Loucy (cell line): Measurements from ENCODE around the gene NUTM2D.
"Not testable (repeated sequence)": the region's sequence is repeated elsewhere in the genome, so short reads cannot be mapped to it uniquely, and the experiment has no call there.

Source experiments
- H2AFZ ChIP-seq: fragments of 200-600 bp; sonication (generic); 2 replicates; pipeline ENCODE4 v1.6.0; 2016; ENCODE audit warnings: antibody characterized with exemption, mild to moderate bottlenecking, low read length, moderate library complexity
- H3F3A ChIP-seq: fragments of 200-600 bp; 2 replicates; pipeline ENCODE4 v1.6.0; 2016; ENCODE audit warnings: antibody characterized with exemption, low read depth, mild to moderate bottlenecking
- H3K27me3 ChIP-seq: fragments of 200-600 bp; sonication (generic); 2 replicates; pipeline ENCODE4 v1.6.1; 2014; ENCODE audit warnings: low read length, mild to moderate bottlenecking; ENCODE audit not compliant: insufficient read depth, poor library complexity, severe bottlenecking
- H3K36me3 ChIP-seq: fragments of 200-600 bp; sonication (generic); 2 replicates; pipeline ENCODE4 v1.6.1; 2016; ENCODE audit warnings: low read length; ENCODE audit not compliant: insufficient read depth
- H3K4me1 ChIP-seq: fragments of 200-600 bp; sonication (generic); 2 replicates; pipeline ENCODE4 v1.5.1; 2014; ENCODE audit warnings: low read length, mild to moderate bottlenecking; ENCODE audit not compliant: insufficient read depth, poor library complexity, severe bottlenecking
- H3K4me2 ChIP-seq: fragments of 200-600 bp; sonication (generic); 2 replicates; pipeline ENCODE4 v1.6.0; 2014; ENCODE audit warnings: antibody characterized with exemption, low read length, low read depth, mild to moderate bottlenecking; ENCODE audit not compliant: poor library complexity, severe bottlenecking
- H3K4me3 ChIP-seq: fragments of 200-600 bp; sonication (generic); 2 replicates; pipeline ENCODE4 v1.5.1; 2014; ENCODE audit warnings: low read length, mild to moderate bottlenecking, mixed read lengths; ENCODE audit not compliant: poor library complexity, severe bottlenecking
- H3K79me2 ChIP-seq: fragments of 200-600 bp; sonication (generic); 2 replicates; pipeline ENCODE4 v1.6.1; 2014; ENCODE audit warnings: low read length; ENCODE audit not compliant: insufficient read depth
- H3K9ac ChIP-seq: fragments of 200-600 bp; sonication (generic); 2 replicates; pipeline ENCODE4 v1.6.0; 2014; ENCODE audit warnings: mild to moderate bottlenecking, low read depth, low read length, moderate library complexity; ENCODE audit not compliant: poor library complexity, severe bottlenecking
- H3K9me2 ChIP-seq: fragments of 200-600 bp; sonication (generic); replicated peaks from 2 replicates; pipeline ENCODE4 v1.6.1; 2016; ENCODE audit warnings: low read depth, low read length, mixed read lengths
- H3K9me3 ChIP-seq: fragments of 200-600 bp; sonication (generic); 2 replicates; pipeline ENCODE4 v1.6.1; 2014; ENCODE audit warnings: mild to moderate bottlenecking, antibody characterized with exemption, low read length, low read depth; ENCODE audit not compliant: insufficient read depth
- H4K20me1 ChIP-seq: fragments of 200-600 bp; sonication (generic); 2 replicates; pipeline ENCODE4 v1.6.0; 2014; ENCODE audit warnings: antibody characterized with exemption, low read length, mild to moderate bottlenecking; ENCODE audit not compliant: insufficient read depth, poor library complexity, severe bottlenecking

NUTM2D gene, protein sequence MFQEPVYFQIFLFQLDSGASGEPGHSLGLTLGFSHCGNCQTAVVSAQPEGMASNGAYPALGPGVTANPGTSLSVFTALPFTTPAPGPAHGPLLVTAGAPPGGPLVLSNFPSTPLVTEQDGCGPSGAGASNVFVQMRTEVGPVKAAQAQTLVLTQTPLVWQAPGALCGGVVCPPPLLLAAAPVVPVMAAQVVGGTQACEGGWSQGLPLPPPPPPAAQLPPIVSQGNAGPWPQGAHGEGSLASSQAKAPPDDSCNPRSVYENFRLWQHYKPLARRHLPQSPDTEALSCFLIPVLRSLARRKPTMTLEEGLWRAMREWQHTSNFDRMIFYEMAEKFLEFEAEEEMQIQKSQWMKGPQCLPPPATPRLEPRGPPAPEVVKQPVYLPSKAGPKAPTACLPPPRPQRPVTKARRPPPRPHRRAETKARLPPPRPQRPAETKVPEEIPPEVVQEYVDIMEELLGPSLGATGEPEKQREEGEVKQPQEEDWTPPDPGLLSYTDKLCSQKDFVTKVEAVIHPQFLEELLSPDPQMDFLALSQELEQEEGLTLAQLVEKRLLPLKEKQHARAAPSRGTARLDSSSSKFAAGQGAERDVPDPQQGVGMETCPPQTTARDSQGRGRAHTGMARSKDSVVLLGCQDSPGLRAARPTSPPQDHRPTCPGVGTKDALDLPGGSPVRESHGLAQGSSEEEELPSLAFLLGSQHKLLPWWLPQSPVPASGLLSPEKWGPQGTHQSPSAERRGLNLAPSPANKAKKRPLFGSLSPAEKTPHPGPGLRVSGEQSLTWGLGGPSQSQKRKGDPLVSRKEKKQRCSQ

DNA sequence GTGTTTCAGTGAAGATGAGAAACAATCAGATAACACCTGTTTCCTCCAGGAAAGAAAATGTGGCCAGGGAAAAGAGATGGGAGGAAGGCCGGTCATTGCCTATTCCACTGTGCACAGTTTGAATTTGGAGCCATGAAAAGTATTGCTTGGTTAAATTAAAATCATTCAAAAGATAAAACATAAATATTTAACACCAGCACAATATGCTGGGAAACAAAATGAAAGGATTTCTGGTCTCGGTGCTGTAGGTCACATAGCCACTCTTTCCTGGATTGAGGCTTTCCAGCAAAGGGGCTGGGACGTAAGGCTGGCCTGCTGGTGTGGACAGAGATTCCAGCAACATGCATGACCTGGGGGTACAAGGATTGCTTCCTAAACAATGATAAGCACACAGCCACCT is at the start of gene NUTM2D:
TSS of gene NUTM2D (plus strand) at position 301 of the 400 bp plus-strand sequence. CDS start 522 bp downstream, outside the sequence.
- not testable (repeated sequence) for H3K9ac ChIP-seq, H3K4me1 ChIP-seq, H3F3A ChIP-seq, H3K4me2 ChIP-seq, H4K20me1 ChIP-seq, H3K9me3 ChIP-seq, H3K36me3 ChIP-seq, H3K79me2 ChIP-seq, H2AFZ ChIP-seq, H3K4me3 ChIP-seq, H3K27me3 ChIP-seq, H3K9me2 ChIP-seq

DNA sequence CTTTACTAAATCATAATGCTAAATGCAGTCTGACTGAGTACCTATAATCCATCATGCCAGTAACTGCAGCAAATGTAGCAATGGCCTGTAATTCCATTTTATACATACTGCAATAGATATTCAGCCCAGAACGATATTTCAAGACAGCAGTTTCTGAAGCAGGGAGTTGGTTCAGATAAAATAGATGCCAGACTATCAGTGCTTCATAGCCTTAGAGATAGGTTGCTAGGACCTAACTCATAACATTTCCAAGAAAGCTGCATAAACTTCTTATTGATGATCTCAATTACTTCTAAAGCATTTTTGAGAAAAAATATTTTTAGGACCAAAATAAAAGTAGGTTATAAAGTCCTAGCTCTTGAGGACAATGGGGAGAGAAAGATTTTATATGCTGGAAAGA is 48.8 kb upstream of the NUTM2D start:
- not testable (repeated sequence) for H3K4me1 ChIP-seq

DNA sequence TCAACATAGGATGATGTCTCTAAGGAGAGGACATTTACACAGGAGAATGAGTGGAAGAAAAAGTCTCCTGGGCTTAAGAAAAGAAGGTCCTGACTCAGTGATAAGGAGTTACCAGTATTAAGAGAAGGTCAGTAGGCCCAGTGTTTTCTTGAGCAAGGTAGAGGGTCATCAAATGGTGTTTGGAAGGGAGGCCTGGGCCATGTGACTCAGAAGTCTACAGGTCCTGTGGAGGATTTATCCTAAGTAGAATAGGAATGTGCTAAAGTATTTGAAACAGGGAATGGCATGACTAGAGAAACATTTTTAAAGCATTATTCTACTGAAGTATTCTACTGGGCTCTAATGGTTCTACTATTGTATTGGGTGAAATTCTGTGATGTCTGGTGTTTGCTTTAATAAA is 47.9 kb upstream of the NUTM2D start:
- not testable (repeated sequence) for H2AFZ ChIP-seq, H3K9me2 ChIP-seq, H3K9me3 ChIP-seq, H3K27me3 ChIP-seq, H3F3A ChIP-seq, H4K20me1 ChIP-seq, H3K4me1 ChIP-seq, H3K9ac ChIP-seq, H3K4me3 ChIP-seq, H3K79me2 ChIP-seq, H3K36me3 ChIP-seq, H3K4me2 ChIP-seq

More for the DNA sequence above, 48.8 kb upstream of the NUTM2D start:
- H4K20me1 ChIP-seq, H3K36me3 ChIP-seq, H3K4me3 ChIP-seq, H3F3A ChIP-seq, H3K9ac ChIP-seq, H2AFZ ChIP-seq, H3K9me3 ChIP-seq, H3K79me2 ChIP-seq, H3K27me3 ChIP-seq, H3K4me2 ChIP-seq, H3K9me2 ChIP-seq: not testable (repeated sequence)

DNA sequence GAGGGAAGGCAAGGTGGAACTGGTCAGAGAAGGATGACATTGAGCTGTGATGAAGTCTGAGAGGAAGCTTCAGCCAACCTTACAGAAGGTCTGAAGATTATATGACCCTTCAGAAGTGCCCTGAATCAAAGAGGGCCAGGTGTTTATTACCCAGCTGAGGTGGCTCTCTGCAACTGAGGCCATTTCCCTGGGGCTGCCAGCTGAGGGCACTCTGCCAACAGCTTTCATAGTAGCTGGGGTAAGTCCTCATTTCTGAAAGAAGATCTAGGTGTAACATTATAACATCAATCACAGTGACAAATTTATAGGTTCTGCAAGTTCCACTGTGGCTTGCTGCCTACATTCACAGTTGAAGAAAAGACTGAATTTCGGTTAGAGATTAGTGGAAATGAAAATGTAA is 46.0 kb upstream of the NUTM2D start:
- H3K79me2 ChIP-seq, H3K27me3 ChIP-seq, H3K4me3 ChIP-seq, H2AFZ ChIP-seq, H3K9me2 ChIP-seq, H3K9ac ChIP-seq, H3K36me3 ChIP-seq, H3F3A ChIP-seq, H3K4me1 ChIP-seq, H3K4me2 ChIP-seq, H3K9me3 ChIP-seq, H4K20me1 ChIP-seq: not testable (repeated sequence)

DNA sequence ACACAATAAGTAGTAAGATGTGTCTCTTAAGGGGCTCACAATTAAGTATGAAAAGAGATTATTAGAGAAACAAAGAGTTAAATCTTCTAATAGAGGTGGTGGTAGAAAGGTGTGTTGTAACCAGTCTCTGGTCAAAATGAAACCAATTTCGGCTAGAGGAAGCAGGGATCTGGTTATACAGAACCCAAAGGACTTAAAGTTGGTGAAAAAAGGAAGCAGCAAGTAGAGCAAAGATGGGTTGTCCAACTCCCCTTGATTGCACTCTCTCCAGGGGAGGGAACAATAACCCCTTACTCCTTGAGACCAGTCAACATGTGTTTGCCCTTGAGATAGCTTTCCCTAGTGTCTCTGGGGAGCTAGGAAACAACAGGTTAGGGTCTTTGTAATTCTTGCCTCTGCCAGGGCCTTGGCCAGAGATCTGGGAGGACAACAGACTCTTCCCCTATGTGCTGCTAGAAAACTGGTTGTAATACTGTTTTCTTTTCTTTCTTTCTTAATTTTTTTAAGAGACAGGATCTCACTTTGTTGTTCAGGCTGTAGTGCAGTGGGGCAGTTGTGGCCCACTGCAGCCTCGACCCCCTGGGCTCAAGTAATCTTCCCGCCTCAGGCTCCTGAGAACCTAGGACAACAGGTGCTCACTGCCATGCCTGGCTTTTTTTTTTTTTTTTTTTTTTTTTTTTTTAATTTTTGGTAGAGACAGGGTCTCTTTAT is 43.7 kb upstream of the NUTM2D start:
- not testable (repeated sequence) for H3K9me3 ChIP-seq, H3K27me3 ChIP-seq, H3K79me2 ChIP-seq, H3K9me2 ChIP-seq, H3F3A ChIP-seq, H3K9ac ChIP-seq, H3K4me1 ChIP-seq, H3K4me3 ChIP-seq, H4K20me1 ChIP-seq, H3K36me3 ChIP-seq, H2AFZ ChIP-seq, H3K4me2 ChIP-seq

DNA sequence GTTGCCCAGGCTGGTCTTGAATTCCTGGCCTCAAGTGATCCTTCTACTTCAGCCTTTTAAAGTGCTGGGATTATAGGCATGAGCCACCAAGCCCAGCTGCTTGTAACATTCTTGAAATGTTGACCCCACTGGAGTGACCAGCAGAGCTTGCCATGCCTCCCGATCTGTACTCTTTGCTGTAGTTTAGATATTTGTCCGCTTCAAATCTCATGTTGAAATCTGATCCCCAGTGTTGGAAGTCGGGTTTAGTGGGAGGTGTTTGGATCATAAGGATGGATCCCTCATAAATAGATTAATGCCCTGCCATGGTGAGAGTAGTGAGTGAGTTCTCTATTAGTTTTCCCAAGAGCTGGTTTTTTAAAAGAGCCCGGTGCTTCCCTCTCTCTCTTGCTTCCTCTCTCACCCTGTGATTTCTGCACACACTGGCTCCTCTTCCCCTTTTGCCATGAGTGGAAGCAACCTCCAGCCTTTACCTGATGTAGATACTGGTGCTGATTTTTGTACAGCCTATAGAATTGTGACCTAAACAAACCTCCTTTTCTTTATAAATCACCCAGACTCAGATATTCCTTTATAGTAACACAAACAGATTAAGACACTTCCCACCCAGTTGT is 43.1 kb upstream of the NUTM2D start:
- not testable (repeated sequence) for H3K9ac ChIP-seq, H2AFZ ChIP-seq, H3K36me3 ChIP-seq, H3K79me2 ChIP-seq, H3K4me1 ChIP-seq, H3K27me3 ChIP-seq, H3K4me3 ChIP-seq, H3K4me2 ChIP-seq, H3K9me3 ChIP-seq, H4K20me1 ChIP-seq, H3K9me2 ChIP-seq, H3F3A ChIP-seq

DNA sequence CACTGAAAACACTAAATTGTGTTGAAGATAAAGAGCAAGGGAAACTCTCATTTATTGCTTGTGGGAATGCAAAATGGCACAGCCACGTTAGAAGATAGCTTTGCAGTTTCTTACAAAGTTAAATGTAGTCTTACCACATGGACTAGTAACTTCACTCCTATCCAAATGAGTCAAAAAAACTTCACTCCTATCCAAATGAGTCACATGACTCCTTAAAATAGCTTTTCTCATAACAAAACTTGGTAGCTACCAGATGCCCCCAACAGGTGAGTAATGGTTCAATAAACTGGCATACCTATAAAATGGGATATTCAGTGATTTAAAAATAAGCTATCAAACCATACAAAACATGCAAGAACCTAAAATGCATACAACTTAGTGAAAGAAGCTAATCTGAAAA is 36.0 kb upstream of the NUTM2D start:
- not testable (repeated sequence) for H3K79me2 ChIP-seq, H3K4me2 ChIP-seq, H3K27me3 ChIP-seq, H3F3A ChIP-seq, H3K4me1 ChIP-seq, H3K4me3 ChIP-seq, H2AFZ ChIP-seq, H3K9me2 ChIP-seq, H3K36me3 ChIP-seq, H3K9ac ChIP-seq, H4K20me1 ChIP-seq, H3K9me3 ChIP-seq
